Pancreas (tissue), 10 donors: ENCODE measurements around the gene LMF2. TPM values are rescaled to one million over a fixed set of nuclear protein-coding genes. Genes with fewer than 3 reads are reported as not detected.

Experiments
- ATAC-seq, 4 donors: fragments of 200-7000 bp; cut with Tn5 transposase; one replicate each; pipeline versions ENCODE4 v1.8.0 to v1.9.1; 2020; ENCODE audit warnings: mild to moderate bottlenecking in 4 of 4, moderate library complexity in 4 of 4
- DNase-seq, 6 donors: peaks; one replicate each; pipeline ENCODE4 v3.0.0-alpha.2; 2020
- FAIRE-seq: peaks from 2 replicates; lab custom pipeline; 2012; peaks lifted over from hg19 to GRCh38; lab: Jason Lieb, UNC
- H3K27ac ChIP-seq, 4 donors: fragments of 200-600 bp; sonication (generic); 1 replicate in 3 of 4; 2 replicates in 1 of 4; pipeline versions ENCODE4 v1.5.0 to v1.8.0; 2020
- H3K27me3 ChIP-seq, 4 donors: fragments of 200-600 bp; one replicate each; pipeline ENCODE4 v1.8.0; 2021
- H3K36me3 ChIP-seq, 3 donors: fragments of 200-600 bp; sonication (generic) in 1 of 3; one replicate each; pipeline versions ENCODE4 v1.5.0 to v1.8.0; 2020 to 2021
- H3K4me1 ChIP-seq, 3 donors: fragments of 200-600 bp; one replicate each; pipeline ENCODE4 v1.8.0; 2021
- H3K4me3 ChIP-seq, 4 donors: fragments of 200-600 bp; sonication (generic) in 2 of 4; one replicate each; pipeline versions ENCODE4 v1.5.0 to v1.8.0; 2020 to 2021
- H3K9me3 ChIP-seq, 4 donors: fragments of 200-600 bp; one replicate each; pipeline ENCODE4 v1.8.0; 2021
- CTCF ChIP-seq, 4 donors: fragments of 200-600 bp; sonication (generic) in 3 of 4; IDR thresholded peaks; one replicate each; pipeline versions ENCODE4 v1.5.0 to v1.8.0; 2021; ENCODE audit warnings: antibody characterized with exemption in 4 of 4
- WGBS, 2 donors: extraction: QIAGEN DNeasy Blood & Tissue Kit; methylation state at CpG; one replicate each; pipeline ENCODE4 v1.1.7; 2013; 5-methylcytosine and 5-hydroxymethylcytosine counted together
- intact Hi-C, 3 donors: fragments of 100-400 bp; cut with DNase I; formaldehyde crosslinking; loops; one replicate each; pipeline versions ENCODE4 v1.11.1 to v1.14.2; 2022
- polyA plus RNA-seq, 2 donors: library from polyadenylated mRNA; stranded (reverse); fragments of 200-250 nt; gene quantifications; one replicate each; pipeline ENCODE4 v1.2.3, GENCODE V29; 2013
- total RNA-seq, 6 donors: library from RNA; stranded (reverse); fragmentation: NEBNext Ultra II Directional in 4 of 6; extraction: Animal tissue kit (Norgen Biotek cat#: 25700) in 4 of 6; gene quantifications; one replicate each; pipeline versions ENCODE4 v1.2.1 to v1.2.4, GENCODE V29; 2021 to 2023
- donor health status: healthy with polysubstance abuse.
- donor health status: DM: no; HTN: no; CAD: no; lungs with moderate emphysema.
- donor health status: DM: no; HTN: no; CAD: no.
- donor health status: control.
- donor health status: control.
- donor health status: Bipolar disorder and iron deficiency.
- donor health status: DM: yes; HTN: yes; CAD: no.
- donor health status: DM: no; HTN: no; CAD: no.
- donor health status: DM: no; HTN: no; CAD: no.
- donor health status: DM: yes; HTN: yes; CAD: no.

The LMF2 gene
- total and polyA plus RNA-seq, 8 donors, result 50.3 to 175 (median 135) TPM

- no peak for ATAC-seq
- Histone ChIP-seq H3K4me3 (no peak overlapping the region), H3K9me3 (no peaks in the 10 kb centered on the region), H3K27me3 (no peaks in the 10 kb centered on the region), H3K4me1 (peaks cover 21 to 27% (median 24%) of the 10 kb centered on the region in 3 donors), H3K36me3 (peaks cover 6 to 49% (median 38%) of the 10 kb centered on the region in 3 donors), H3K27ac (no peak overlapping the region)
- intact Hi-C loops, result loop anchor here in 1 of 3 donors (10.0 kb wide), 1 partner anchor 53 kb away; no protein-coding TSS in a partner anchor
- 84 to 92% methylated on average over 22 of the region's 22 CpGs for WGBS, 2 donors
- DNase-seq, result no peak
- FAIRE-seq, result no peak
- no peak for TF ChIP-seq CTCF (IDR thresholded peaks at IDR 0.05)
Observed at GRCh38 chr22:50467773-50468440, 39.6 kb downstream of the LMF2 start.

DNA sequence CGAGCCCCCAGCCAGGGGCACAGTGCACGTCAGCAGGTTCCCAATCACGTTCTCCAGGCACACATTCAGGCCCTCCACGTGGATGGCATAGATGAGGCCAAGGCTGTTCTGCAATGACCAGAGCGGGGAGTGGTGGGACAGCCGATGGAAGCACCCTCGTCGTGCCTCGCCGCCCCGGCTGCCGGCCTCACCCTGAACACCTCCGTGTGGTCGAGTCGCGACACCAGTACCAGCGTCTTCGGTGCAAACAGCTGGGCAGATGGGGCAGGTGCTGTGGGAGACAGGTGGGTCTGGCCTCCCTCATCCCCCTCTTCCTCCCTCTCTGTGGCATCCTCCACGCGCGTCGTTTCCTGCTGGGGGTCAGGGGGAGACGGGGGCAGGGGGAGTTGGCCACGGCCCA, 40.2 kb downstream of the LMF2 start:
- ATAC-seq (no peak), FAIRE-seq (no peak), DNase-seq (no peak)
- Histone ChIP-seq H3K9me3 (no peaks in the 10 kb centered on the region), H3K4me3 (no peak overlapping the region), H3K36me3 (peaks cover 6 to 55% (median 44%) of the 10 kb centered on the region in 3 donors), H3K27ac (no peak overlapping the region), H3K27me3 (no peaks in the 10 kb centered on the region), H3K4me1 (peaks cover 21 to 22% (median 22%) of the 10 kb centered on the region in 3 donors)
- no peak for TF ChIP-seq CTCF (IDR thresholded peaks at IDR 0.05)
- intact Hi-C loops, result loop anchor here in 1 of 3 donors (10.0 kb wide), 1 partner anchor 53 kb away; no protein-coding TSS in a partner anchor
- 88 to 91% methylated on average over 24 of the region's 24 CpGs for WGBS, 2 donors

DNA sequence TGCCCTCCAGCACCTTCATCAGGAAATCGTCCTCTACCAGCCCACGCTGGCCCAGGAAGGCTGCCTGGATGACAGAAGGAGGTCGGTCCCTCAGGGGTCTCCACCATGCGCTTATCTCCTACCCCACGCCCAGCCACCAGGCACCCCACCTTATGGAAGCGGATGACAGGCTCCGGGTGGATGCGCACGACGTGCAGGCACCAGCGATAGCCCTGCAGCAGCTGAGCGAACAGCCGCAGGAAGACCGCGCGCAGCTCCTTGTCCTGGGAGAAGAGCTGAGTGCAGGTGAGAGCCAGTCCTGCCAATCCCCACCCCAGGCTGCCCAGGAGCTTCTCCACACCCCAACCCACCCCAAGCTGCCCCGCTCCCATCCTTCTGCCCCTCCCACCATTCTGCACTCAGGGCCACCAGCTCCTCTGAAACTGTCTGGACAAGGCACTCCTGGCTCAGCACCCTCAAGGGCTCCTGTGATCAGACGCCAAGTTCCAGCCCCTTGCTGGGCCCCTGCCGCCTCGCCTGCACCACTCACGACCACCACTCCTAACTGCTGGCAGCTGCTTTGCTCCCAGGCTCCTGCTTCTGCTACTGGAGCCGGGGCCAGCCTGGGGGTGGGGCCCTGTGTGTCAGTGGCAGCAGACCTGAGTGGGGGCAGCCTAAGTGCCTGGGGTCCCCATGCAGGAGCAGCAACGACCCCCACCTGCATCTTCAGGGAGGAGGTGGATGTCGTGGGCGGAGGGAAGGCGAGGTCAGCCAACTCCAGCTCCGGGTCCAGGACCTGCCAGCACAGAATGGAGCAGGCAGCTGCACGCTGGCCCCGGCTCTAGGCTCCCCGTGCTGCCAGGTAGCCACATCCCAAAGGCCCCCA, 42.2 kb downstream of the LMF2 start:
- intact Hi-C loops, result loop anchor here in 1 of 3 donors (10.0 kb wide), 1 partner anchor 50 kb away; no protein-coding TSS in a partner anchor
- H3K36me3 ChIP-seq, result peaks cover 7 to 74% (median 62%) of the 10 kb centered on the region in 3 donors

GRCh38 chr22:50464451-50464850, 43.1 kb downstream of the LMF2 start:
- Histone ChIP-seq H3K9me3 (no peaks in the 10 kb centered on the region), H3K36me3 (peaks cover 9 to 82% (median 69%) of the 10 kb centered on the region in 3 donors), H3K4me3 (no peak overlapping the region), H3K4me1 (no peaks in the 10 kb centered on the region), H3K27me3 (no peaks in the 10 kb centered on the region), H3K27ac (no peak overlapping the region)
- DNase-seq, result no peak
- no peak for ATAC-seq
- intact Hi-C loops, result loop anchor here in 1 of 3 donors (10.0 kb wide), 1 partner anchor 50 kb away; no protein-coding TSS in a partner anchor
- FAIRE-seq, result no peak
- no peak for TF ChIP-seq CTCF (IDR thresholded peaks at IDR 0.05)
- WGBS, 2 donors, result 93% methylated on average over 24 of the region's 24 CpGs

More for the DNA sequence above, 42.2 kb downstream of the LMF2 start:
- Histone ChIP-seq H3K27ac (no peak overlapping the region), H3K9me3 (no peaks in the 10 kb centered on the region), H3K4me3 (no peak overlapping the region), H3K27me3 (no peaks in the 10 kb centered on the region), H3K4me1 (peaks cover 2 to 7% (median 5%) of the 10 kb centered on the region in 3 donors)
- TF ChIP-seq CTCF (IDR thresholded peaks at IDR 0.05), result no peak
- no peak for ATAC-seq
- no peak for FAIRE-seq
- DNase-seq, result no peak
- WGBS, 2 donors, result 92% methylated on average over 30 of the region's 30 CpGs
